Prostate gland (tissue), 2 donors: ENCODE data around the gene CHST3. TPM values are rescaled to one million over a fixed set of nuclear protein-coding genes. Genes with fewer than 3 reads are reported as not detected.

ENCODE experiments used
- DNase-seq: peaks from one replicate; pipeline ENCODE4 v3.0.0-alpha.2; 2019; ENCODE audit warnings: low spot score
- H3K27ac ChIP-seq, 2 donors: fragments of 200-600 bp; sonication (generic); 2 replicates each; pipeline ENCODE4 v1.5.1; 2017 to 2019
- H3K27me3 ChIP-seq: fragments of 200-600 bp; sonication (generic); replicated peaks from 2 replicates; pipeline ENCODE4 v1.5.1; 2019; ENCODE audit not compliant: insufficient read depth
- H3K36me3 ChIP-seq, 2 donors: fragments of 200-600 bp; sonication (generic); 1 replicate in 1 of 2; 2 replicates in 1 of 2; pipeline versions ENCODE4 v1.5.1 to v1.8.1; 2017 to 2019
- H3K4me1 ChIP-seq: fragments of 200-600 bp; sonication (generic); replicated peaks from 2 replicates; pipeline ENCODE4 v1.5.1; 2019
- H3K4me3 ChIP-seq, 2 donors: fragments of 200-600 bp; sonication (generic); 2 replicates each; pipeline ENCODE4 v1.5.1; 2017 to 2019
- H3K9me3 ChIP-seq: fragments of 200-600 bp; sonication (generic); 2 replicates; pipeline ENCODE4 v1.5.1; 2017
- POLR2A ChIP-seq: fragments of 450-650 bp; IDR thresholded peaks from one replicate; pipeline ENCODE4 v1.6.1; 2016; ENCODE audit warnings: antibody characterized with exemption, mild to moderate bottlenecking
- POLR2AphosphoS5 ChIP-seq: sonication (generic); formaldehyde crosslinking; IDR thresholded peaks from one replicate; pipeline ENCODE4 v1.6.1; 2017; ENCODE audit warnings: antibody characterized with exemption
- WGBS: methylation state at CpG from one replicate; pipeline ENCODE4 v1.1.5; 2018; 5-methylcytosine and 5-hydroxymethylcytosine counted together
- intact Hi-C: fragments of 100-400 bp; cut with DNase I; formaldehyde crosslinking; loops from one replicate; pipeline ENCODE4 v1.14.2; 2022
- total RNA-seq, 2 donors: library from RNA; depleted of rRNA; stranded (reverse); fragments of >200 nt; gene quantifications; one replicate each; pipeline ENCODE4 v1.1.0, GENCODE V29; 2016
- TF ChIP-seq, protein P1 (sequence below), 4 experiments: fragments of 200-600 bp in 2 of 4; fragments of 450-650 bp in 2 of 4; sonication (generic) in 2 of 4; IDR thresholded peaks; 1 replicate in 3 of 4; 2 replicates in 1 of 4; pipeline ENCODE4 v1.5.1; 2016 to 2019; ENCODE audit warnings: antibody characterized with exemption in 4 of 4, mild to moderate bottlenecking in 2 of 4, moderate library complexity in 2 of 4

Gene CHST3
- total RNA-seq, 2 donors from 2014 or later, result 16.5 to 197 TPM

DNA sequence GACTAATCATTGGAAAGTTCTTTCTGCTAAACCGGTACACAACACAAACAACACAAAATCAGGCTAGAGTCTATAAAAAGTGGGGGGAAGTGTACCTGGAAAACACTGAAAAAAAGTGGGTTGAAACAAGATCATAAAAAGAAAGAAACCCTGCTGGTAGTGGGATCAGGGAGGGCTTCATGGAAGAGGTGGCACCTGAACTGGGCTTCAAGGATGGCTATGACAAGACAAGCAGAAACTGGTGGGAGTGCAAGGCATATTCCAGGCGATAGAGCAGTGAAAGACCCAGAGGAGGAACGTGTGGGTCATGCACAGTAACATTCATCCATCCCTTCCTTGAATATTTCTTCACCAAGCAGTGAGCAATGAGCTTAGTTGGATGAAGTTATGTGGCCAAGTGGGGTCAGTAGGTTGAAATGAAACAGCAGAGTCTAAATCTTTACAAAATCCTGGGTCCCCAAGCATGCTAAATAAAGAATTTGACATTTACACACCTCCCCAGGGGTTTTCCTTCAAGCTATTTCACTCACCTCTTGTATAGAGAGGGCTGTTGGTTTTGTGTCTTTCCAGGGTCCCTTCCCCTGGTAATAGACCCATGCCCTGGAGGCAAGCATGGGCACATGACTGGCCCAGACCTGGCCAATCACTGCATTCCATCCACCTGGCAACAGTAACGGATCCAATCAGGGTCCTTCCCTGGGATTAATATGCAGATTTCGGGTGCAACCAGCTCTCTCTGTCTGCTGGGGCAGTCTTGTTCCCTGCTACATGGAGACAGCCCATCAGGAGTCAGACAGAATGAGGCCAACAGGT lies 86.0 kb downstream of the CHST3 start:
- H3K4me3 ChIP-seq, result no peak overlapping the region
- no peak overlapping the region for H3K27ac ChIP-seq
- H3K27me3 ChIP-seq, result no peaks in the 10 kb centered on the region
- DNase-seq, result no peak
- intact Hi-C loops, result loop anchor here (2.0 to 5.0 kb wide), 2 partner anchors 153 to 291 kb away; no protein-coding TSS in a partner anchor
- no peaks in the 10 kb centered on the region for H3K4me1 ChIP-seq
- H3K36me3 ChIP-seq, result no peaks in the 10 kb centered on the region
- 97% methylated on average over 5 of the region's 5 CpGs for WGBS
- no peaks in the 10 kb centered on the region for H3K9me3 ChIP-seq
- no peak for TF ChIP-seq POLR2AphosphoS5
- TF ChIP-seq, protein P1, sequence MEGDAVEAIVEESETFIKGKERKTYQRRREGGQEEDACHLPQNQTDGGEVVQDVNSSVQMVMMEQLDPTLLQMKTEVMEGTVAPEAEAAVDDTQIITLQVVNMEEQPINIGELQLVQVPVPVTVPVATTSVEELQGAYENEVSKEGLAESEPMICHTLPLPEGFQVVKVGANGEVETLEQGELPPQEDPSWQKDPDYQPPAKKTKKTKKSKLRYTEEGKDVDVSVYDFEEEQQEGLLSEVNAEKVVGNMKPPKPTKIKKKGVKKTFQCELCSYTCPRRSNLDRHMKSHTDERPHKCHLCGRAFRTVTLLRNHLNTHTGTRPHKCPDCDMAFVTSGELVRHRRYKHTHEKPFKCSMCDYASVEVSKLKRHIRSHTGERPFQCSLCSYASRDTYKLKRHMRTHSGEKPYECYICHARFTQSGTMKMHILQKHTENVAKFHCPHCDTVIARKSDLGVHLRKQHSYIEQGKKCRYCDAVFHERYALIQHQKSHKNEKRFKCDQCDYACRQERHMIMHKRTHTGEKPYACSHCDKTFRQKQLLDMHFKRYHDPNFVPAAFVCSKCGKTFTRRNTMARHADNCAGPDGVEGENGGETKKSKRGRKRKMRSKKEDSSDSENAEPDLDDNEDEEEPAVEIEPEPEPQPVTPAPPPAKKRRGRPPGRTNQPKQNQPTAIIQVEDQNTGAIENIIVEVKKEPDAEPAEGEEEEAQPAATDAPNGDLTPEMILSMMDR (IDR thresholded peaks at IDR 0.05), result no peak
- TF ChIP-seq POLR2A, result no peak

DNA sequence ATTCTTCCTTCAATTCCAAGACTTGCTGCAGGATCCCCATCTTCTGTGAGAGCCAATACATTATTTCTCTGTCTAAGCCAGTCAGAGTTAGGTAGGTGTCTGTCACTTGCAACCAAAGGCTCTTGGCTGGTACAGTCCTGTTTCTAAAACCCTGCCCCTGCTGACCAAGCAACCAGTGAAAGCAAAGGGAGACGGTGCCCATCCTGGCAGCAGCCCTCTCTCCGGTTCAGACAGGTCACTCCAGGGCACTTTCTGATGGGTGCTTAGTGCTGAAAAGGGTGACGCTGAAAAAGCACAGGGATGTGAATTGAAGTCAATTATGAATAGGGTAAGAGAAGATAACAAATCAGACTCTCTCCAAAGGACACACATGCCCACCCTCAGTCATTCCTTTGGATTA lies 86.7 kb downstream of the CHST3 start:
- Histone ChIP-seq H3K36me3 (no peaks in the 10 kb centered on the region), H3K27me3 (no peaks in the 10 kb centered on the region), H3K4me3 (no peak overlapping the region), H3K27ac (no peak overlapping the region), H3K9me3 (no peaks in the 10 kb centered on the region), H3K4me1 (no peaks in the 10 kb centered on the region)
- WGBS, result 56% methylated on average over 3 of the region's 3 CpGs
- intact Hi-C loops, result no loop called here
- DNase-seq, result no peak
- no peak for TF ChIP-seq POLR2AphosphoS5
- TF ChIP-seq, protein P1 (IDR thresholded peaks at IDR 0.05), result no peak
- no peak for TF ChIP-seq POLR2A

DNA sequence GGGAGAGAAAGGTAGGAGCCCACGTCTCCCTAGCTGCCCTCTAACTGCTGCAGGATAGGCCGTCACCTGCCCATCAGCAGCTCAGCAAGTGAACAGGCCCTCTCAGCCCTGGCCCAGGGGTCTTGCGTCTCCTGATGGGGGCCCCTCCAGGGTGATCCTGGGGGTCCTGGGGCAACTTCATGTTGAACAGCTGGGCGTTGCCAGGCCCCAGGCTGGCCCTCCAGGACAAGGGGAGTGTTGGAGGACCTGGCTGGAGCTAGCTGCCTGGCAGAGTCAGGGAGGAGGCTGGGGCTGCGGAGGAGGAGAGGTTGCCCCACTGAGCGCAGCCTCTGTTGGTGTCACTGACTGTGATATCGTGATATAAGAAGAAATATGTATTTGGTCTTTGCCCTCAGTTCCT lies 89.5 kb downstream of the CHST3 start:
- no peak for DNase-seq
- H3K4me3 ChIP-seq, result no peak overlapping the region
- no peaks in the 10 kb centered on the region for H3K4me1 ChIP-seq
- no peaks in the 10 kb centered on the region for H3K9me3 ChIP-seq
- intact Hi-C loops, result loop anchor here (2.0 kb wide), 1 partner anchor 275 kb away; no protein-coding TSS in a partner anchor
- H3K36me3 ChIP-seq, result no peaks in the 10 kb centered on the region
- 98% methylated on average over 7 of the region's 7 CpGs for WGBS
- TF ChIP-seq POLR2AphosphoS5, result no peak
- TF ChIP-seq, protein P1 (IDR thresholded peaks at IDR 0.05), result no peak
- no peak for TF ChIP-seq POLR2A
- H3K27me3 ChIP-seq, result no peaks in the 10 kb centered on the region
- no peak overlapping the region for H3K27ac ChIP-seq

- H3K4me3 ChIP-seq, result no peak overlapping the region
- no peak for DNase-seq
- H3K27ac ChIP-seq, result no peak overlapping the region
- H3K4me1 ChIP-seq, result no peaks in the 10 kb centered on the region
- H3K9me3 ChIP-seq, result no peaks in the 10 kb centered on the region
- no peaks in the 10 kb centered on the region for H3K36me3 ChIP-seq
- TF ChIP-seq, protein P1 (IDR thresholded peaks at IDR 0.05), result no peak
- TF ChIP-seq POLR2AphosphoS5, result no peak
- no peak for TF ChIP-seq POLR2A
- 89% methylated on average over 5 of the region's 5 CpGs for WGBS
- H3K27me3 ChIP-seq, result no peaks in the 10 kb centered on the region
- intact Hi-C loops, result loop anchor here (5.0 kb wide), 1 partner anchor 156 kb away; no protein-coding TSS in a partner anchor
These were observed 91.9 kb downstream of the CHST3 start for GRCh38 chr10:72056113-72056512.
